ENCODE data around the gene ATP13A3. TPM values are rescaled to one million over a fixed set of nuclear protein-coding genes. Genes with fewer than 3 reads are reported as not detected.
"Not testable (repeated sequence)": the region's sequence is repeated elsewhere in the genome, so short reads cannot be mapped to it uniquely, and the experiment has no call there.

Gene ATP13A3
- total RNA-seq (2022) (119 and 125 TPM in 2 replicates), Bru-seq, nascent RNA (percentile 94 among the genes with signal in this experiment), BruChase-seq, experiment 1, labeled RNA remaining after a 6-hour chase (percentile 95 among the genes with signal in this experiment), BruChase-seq, experiment 2, labeled RNA remaining after a 2-hour chase (percentile 94 among the genes with signal in this experiment)
- long read RNA-seq, full-length matches to known transcripts, result 6 of 44 reads
- long read RNA-seq, partial matches to known transcripts, result 10 of 44 reads
- long read RNA-seq, other reads (novel, unspliced or antisense), result 28 of 44 reads

DNA sequence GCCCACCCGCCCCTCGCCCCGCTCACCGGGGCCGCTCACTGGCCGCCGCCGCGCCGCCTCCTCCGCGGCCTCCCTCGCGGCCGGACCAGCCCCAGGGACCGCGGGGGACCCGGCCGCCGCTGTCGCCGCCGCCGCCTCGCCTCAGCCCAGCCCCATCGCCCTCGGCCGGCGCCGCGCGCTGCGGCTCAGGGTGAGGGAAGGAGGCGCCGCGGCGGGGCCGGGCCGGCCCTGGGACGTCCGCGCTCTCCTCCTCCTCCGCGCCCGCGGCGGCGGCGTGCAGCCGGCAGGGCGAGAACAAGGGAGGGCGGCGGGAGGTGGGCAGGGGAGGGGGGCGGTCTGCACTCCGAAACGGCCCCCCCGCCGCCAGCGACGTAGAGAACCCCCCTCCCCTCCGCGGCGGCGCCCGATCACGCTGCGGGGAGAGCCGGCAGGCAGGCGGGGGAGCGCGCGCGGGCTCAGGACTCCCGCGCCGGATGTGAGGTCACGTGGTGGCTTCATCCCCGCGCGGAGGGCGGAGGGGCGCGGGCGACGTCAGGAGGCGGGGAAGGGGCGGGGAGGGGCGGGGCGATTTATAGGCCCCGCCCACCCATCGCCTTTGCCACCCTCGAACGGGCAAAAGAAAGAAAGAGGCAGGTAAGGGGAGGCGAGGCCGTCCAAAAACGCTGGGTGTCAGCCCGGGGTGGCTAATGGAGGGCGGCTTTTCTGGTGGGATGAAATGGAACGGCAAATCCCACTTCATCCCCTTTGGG is at the start of gene ATP13A3:
Gene ATP13A3, minus strand, starts transcription at position 463 of the 749 bp plus-strand sequence. CDS start 24,812 bp downstream, outside the sequence.
- intact Hi-C loops (cut with micrococcal nuclease), result loop anchor here (1.0 kb wide), 2 partner anchors 41 to 87 kb away; no protein-coding TSS in a partner anchor
- ChIA-PET CTCF (interaction anchor here (1.6 to 3.7 kb wide), 2 partner anchors 15 to 107 kb away, joined by 7 to 32 read pairs; no protein-coding TSS in a partner anchor), POLR2A (interaction anchor here (0.7 to 3.5 kb wide), 10 partner anchors 13 to 108 kb away, joined by 3 to 31 read pairs (median 6); no protein-coding TSS in a partner anchor)
- no peaks in the 10 kb centered on the region for H3K27me3 Mint-ChIP-seq (ENCODE audit: insufficient read depth, unreplicated experiment)
- peak within 1 kb of the TSS; percentile 86 for H3K4me3 Mint-ChIP-seq (ENCODE audit: unreplicated experiment)
- H3K27ac Mint-ChIP-seq (ENCODE audit: low read depth, unreplicated experiment), result peak within 1 kb of the TSS; percentile 92
- H3K4me1 Mint-ChIP-seq (ENCODE audit: insufficient read depth, unreplicated experiment), result peaks cover 30% of the 10 kb centered on the region
- BruUV-seq (replicated peaks), result no TSS peak
- DNase-seq (ENCODE audit: unreplicated experiment), result peak; percentile 90
- no peaks in the 10 kb centered on the region for H3K9me3 Mint-ChIP-seq (ENCODE audit: unreplicated experiment)
- peaks cover 12% of the 10 kb centered on the region for H3K36me3 Mint-ChIP-seq (ENCODE audit: insufficient read depth, unreplicated experiment)
- no peak for TF ChIP-seq CTCF (IDR thresholded peaks at IDR 0.05; ENCODE audit: unreplicated experiment)

DNA sequence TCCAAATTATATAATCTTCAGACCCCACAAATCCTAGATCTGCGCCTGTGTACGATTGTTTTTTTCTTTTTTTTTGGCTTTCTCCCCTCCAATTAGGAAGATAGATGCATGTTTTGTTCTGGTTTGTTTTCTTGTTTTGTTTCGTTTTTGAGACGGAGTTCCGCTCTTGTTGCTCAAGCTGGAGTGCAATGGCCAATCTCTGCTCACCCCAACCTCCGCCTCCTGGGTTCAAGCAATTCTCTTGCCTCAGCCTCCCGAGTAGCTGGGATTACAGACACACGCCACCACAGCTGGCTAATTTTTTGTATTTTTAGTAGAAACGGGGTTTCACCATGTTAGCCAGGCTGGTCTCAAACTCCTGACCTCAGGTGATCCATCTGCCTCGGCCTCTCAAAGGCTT is 48.4 kb upstream of the ATP13A3 start:
- H3K27ac Mint-ChIP-seq (ENCODE audit: low read depth, unreplicated experiment); H3K36me3 Mint-ChIP-seq (ENCODE audit: insufficient read depth, unreplicated experiment); H3K4me3 Mint-ChIP-seq (ENCODE audit: unreplicated experiment); DNase-seq (ENCODE audit: unreplicated experiment); CTCF ChIA-PET; BruUV-seq (replicated peaks); intact Hi-C loops (cut with micrococcal nuclease); H3K9me3 Mint-ChIP-seq (ENCODE audit: unreplicated experiment); H3K27me3 Mint-ChIP-seq (ENCODE audit: insufficient read depth, unreplicated experiment): not testable (repeated sequence)
- peaks cover 11% of the 10 kb centered on the region for H3K4me1 Mint-ChIP-seq (ENCODE audit: insufficient read depth, unreplicated experiment)
- POLR2A ChIA-PET, result interaction anchor here (1.0 to 1.2 kb wide), 3 partner anchors 12 to 49 kb away, joined by 3 to 5 read pairs (median 4); no protein-coding TSS in a partner anchor

GRCh38 chr3:194534243-194534642 is 47.4 kb upstream of the ATP13A3 start:
- CTCF ChIA-PET, result no interaction called here
- Mint-ChIP-seq H3K27ac (ENCODE audit: low read depth, unreplicated experiment) (no peak overlapping the region), H3K27me3 (ENCODE audit: insufficient read depth, unreplicated experiment) (no peaks in the 10 kb centered on the region), H3K36me3 (ENCODE audit: insufficient read depth, unreplicated experiment) (peaks cover 10% of the 10 kb centered on the region), H3K4me3 (ENCODE audit: unreplicated experiment) (no peak overlapping the region), H3K9me3 (ENCODE audit: unreplicated experiment) (peaks cover 8% of the 10 kb centered on the region), H3K4me1 (ENCODE audit: insufficient read depth, unreplicated experiment) (peaks cover 11% of the 10 kb centered on the region)
- DNase-seq (ENCODE audit: unreplicated experiment), result no peak
- intact Hi-C loops (cut with micrococcal nuclease), result no loop called here
- POLR2A ChIA-PET, result interaction anchor here (0.6 to 1.0 kb wide), 2 partner anchors 16 to 49 kb away, joined by 3 to 5 read pairs; no protein-coding TSS in a partner anchor
- BruUV-seq (replicated peaks), result no TSS peak
- TF ChIP-seq CTCF (IDR thresholded peaks at IDR 0.05; ENCODE audit: unreplicated experiment), result no peak

DNA sequence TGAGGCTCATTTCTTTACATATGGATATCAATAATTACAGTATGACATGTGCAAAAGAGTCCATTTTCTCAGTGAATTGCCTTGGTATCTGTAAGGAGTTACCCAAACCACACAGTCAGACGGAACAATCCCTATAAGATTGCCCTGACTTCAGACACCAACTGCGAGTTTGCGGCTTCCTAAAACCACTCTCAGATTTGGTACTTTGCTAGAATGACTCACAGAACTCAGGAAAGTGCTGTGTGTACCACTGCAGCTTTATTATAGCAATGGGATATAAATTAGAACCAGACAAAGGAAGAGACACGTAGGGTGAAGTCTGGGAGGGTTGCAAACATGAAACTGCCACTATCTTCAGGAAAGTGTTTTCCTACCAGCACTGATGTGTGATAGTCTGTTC is 45.8 kb upstream of the ATP13A3 start:
- peaks cover 10% of the 10 kb centered on the region for H3K36me3 Mint-ChIP-seq (ENCODE audit: insufficient read depth, unreplicated experiment)
- DNase-seq (ENCODE audit: unreplicated experiment), result no peak
- no TSS peak for BruUV-seq (replicated peaks)
- H3K27me3 Mint-ChIP-seq (ENCODE audit: insufficient read depth, unreplicated experiment), result no peaks in the 10 kb centered on the region
- peaks cover 8% of the 10 kb centered on the region for H3K9me3 Mint-ChIP-seq (ENCODE audit: unreplicated experiment)
- TF ChIP-seq CTCF (IDR thresholded peaks at IDR 0.05; ENCODE audit: unreplicated experiment), result no peak
- peaks cover 7% of the 10 kb centered on the region for H3K4me1 Mint-ChIP-seq (ENCODE audit: insufficient read depth, unreplicated experiment)
- CTCF ChIA-PET, result no interaction called here
- intact Hi-C loops (cut with micrococcal nuclease), result no loop called here
- H3K4me3 Mint-ChIP-seq (ENCODE audit: unreplicated experiment), result peak overlapping the region; percentile 21
- POLR2A ChIA-PET, result interaction anchor here (0.8 kb wide), 1 partner anchor 43 kb away, joined by 3 read pairs; no protein-coding TSS in a partner anchor
- no peak overlapping the region for H3K27ac Mint-ChIP-seq (ENCODE audit: low read depth, unreplicated experiment)

All from MCF 10A (cell line).